ENCODE data around the gene GNL3.

GRCh38 chr3:52645549-52645948 lies 40.3 kb upstream of the GNL3 start:
- TF ChIP-seq ELF4 (IDR thresholded peaks at IDR 0.05): no peak
- TF ChIP-seq HDGF (IDR thresholded peaks at IDR 0.05; ENCODE audit: borderline replicate concordance): no peak
- TF ChIP-seq FOXA1 (IDR thresholded peaks at IDR 0.05): no peak
- TF ChIP-seq ARNT (IDR thresholded peaks at IDR 0.05): no peak
- TF ChIP-seq SUZ12 (IDR thresholded peaks at IDR 0.05): no peak
- no peak for TF ChIP-seq ZNF384 (IDR thresholded peaks at IDR 0.05)
- no peak for TF ChIP-seq SP1 (IDR thresholded peaks at IDR 0.05)

Measured in HEK293T (cell line).